GM19025 (cell line): ENCODE results near the gene DRD2.

Source experiments
- ATAC-seq: cut with Tn5 transposase; IDR thresholded peaks from one replicate; pipeline ENCODE4 v1.9.1; 2021; ENCODE audit warnings: mild to moderate bottlenecking, low read depth, moderate library complexity; ENCODE audit not compliant: unreplicated experiment

DRD2 gene

GRCh38 chr11:113377681-113378412, 97.4 kb downstream of the DRD2 start:
- ATAC-seq: no peak

- ATAC-seq: peak; percentile 48
These were observed 99.0 kb downstream of the DRD2 start for GRCh38 chr11:113376156-113376555.

GRCh38 chr11:113375402-113375801, 99.8 kb downstream of the DRD2 start:
- no peak for ATAC-seq

GRCh38 chr11:113373981-113374560, 101.1 kb downstream of the DRD2 start:
- ATAC-seq: no peak

- ATAC-seq: no peak
These were observed 101.9 kb downstream of the DRD2 start for GRCh38 chr11:113373306-113373705.

GRCh38 chr11:113372309-113372708, 102.9 kb downstream of the DRD2 start:
- ATAC-seq: no peak

- ATAC-seq: no peak
These were observed 104.6 kb downstream of the DRD2 start for GRCh38 chr11:113370634-113371033.

- no peak for ATAC-seq
These were observed 105.8 kb downstream of the DRD2 start for GRCh38 chr11:113369411-113369810.

- no peak for ATAC-seq
These were observed 109.3 kb downstream of the DRD2 start for GRCh38 chr11:113365895-113366294.

GRCh38 chr11:113363996-113364641, 111.1 kb downstream of the DRD2 start:
- ATAC-seq: peak; percentile 52

GRCh38 chr11:113363406-113363805, 111.8 kb downstream of the DRD2 start:
- peak; percentile 25 for ATAC-seq
